A172 (cell line): ENCODE data around the gene SELENOM. TPM values are rescaled to one million over a fixed set of nuclear protein-coding genes. Genes with fewer than 3 reads are reported as not detected.
"Not testable (repeated sequence)": the region's sequence is repeated elsewhere in the genome, so short reads cannot be mapped to it uniquely, and the experiment has no call there.

ENCODE experiments used
- DNase-seq: peaks from one replicate; pipeline ENCODE4 v3.0.0-alpha.2; 2015; ENCODE audit warnings: low spot score
- total RNA-seq: library from RNA; depleted of rRNA; stranded (reverse); fragments of >200 nt; shearing (Covaris generic); gene quantifications from 2 replicates; pipeline ENCODE4 v1.2.3, GENCODE V29; 2014

SELENOM gene
- total RNA-seq, 1 experiment from 2014 or later: 162 TPM

GRCh38 chr22:31105282-31105929, 2.0 kb downstream of the SELENOM start:
- DNase-seq: no peak

DNA sequence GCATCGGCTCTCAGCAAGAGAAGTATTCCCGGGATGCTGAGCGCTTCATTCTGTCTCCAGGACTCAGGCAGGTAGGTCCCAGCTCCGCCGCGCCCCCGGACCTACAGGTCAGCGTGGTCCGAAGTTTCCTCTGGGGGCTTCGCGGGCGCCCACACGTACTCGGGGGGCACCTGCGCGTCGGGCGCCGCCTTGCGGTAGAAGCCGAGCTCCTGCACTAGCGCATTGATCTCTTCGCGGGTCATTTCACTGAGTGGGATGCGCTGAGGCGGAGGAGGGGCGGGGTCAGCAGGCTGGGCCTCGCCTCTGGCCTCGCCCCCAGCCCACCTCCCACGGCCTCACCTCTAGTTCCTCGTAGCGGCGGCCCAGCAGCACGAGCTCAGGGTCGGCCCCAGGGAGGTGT, 2.5 kb downstream of the SELENOM start:
- DNase-seq: no peak

DNA sequence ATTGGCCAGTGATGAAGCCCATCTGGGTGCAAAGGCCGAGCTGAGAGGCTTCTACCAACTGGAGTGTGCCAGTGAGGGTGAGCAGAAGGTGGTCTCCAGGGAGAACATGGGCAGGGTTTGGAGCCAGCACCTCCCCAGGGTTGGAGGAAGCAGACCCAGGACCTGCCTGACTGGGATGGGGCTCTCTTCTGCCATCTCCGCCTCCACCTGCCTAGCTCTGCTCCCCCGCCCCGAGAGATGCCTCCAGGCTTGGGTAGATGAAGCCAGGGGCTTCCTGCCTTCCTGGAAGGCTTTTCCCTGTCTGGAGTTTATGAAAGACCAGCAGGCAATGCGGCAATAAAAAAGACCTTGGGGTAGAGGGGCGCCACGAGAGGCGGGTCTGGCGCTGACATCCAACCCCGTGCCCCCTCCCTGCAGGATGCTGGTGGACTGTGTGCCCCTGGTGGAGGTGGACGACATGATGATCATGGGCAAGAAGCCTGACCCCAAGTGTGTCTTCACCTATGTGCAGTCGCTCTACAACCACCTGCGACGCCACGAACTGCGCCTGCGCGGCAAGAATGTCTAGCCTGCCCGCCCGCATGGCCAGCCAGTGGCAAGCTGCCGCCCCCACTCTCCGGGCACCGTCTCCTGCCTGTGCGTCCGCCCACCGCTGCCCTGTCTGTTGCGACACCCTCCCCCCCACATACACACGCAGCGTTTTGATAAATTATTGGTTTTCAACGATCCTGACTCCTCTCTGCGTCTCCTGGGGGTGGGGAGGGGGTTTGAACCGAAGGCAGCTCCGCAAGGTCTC, 3.3 kb downstream of the SELENOM start:
- no peak for DNase-seq

GRCh38 chr22:31103111-31103510, 4.3 kb downstream of the SELENOM start:
- DNase-seq: no peak

DNA sequence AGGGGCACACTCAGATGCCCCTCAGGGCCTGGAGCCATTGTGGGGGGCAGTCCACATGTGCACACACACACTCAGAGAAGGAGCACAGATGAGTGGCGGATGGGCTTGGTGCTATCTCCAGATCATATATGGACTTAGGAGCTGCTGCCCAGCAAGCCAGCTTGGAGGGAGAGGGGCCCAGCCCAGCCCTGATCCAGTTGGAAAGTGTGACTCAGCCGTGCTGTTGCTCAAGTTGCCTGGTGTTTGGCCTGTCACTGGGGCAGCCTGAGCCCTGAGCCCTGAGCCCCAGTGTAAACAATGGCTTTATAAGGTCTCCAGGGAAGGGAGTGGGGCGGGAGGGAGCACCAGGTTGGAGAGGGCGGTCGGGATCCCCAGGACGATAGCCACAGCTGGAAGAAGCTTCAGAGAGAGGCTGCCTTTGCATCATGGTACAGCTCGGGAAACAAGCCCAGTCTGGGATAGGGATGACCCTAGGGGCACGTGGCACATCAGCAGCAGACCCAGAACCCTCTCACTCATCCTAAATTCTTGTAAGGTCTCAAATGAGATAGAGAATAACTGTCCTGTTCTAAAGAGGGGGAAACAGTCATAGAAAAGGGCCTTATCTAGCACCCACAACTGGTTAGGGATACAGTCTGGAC, 4.8 kb downstream of the SELENOM start:
- peak; percentile 73 for DNase-seq

DNA sequence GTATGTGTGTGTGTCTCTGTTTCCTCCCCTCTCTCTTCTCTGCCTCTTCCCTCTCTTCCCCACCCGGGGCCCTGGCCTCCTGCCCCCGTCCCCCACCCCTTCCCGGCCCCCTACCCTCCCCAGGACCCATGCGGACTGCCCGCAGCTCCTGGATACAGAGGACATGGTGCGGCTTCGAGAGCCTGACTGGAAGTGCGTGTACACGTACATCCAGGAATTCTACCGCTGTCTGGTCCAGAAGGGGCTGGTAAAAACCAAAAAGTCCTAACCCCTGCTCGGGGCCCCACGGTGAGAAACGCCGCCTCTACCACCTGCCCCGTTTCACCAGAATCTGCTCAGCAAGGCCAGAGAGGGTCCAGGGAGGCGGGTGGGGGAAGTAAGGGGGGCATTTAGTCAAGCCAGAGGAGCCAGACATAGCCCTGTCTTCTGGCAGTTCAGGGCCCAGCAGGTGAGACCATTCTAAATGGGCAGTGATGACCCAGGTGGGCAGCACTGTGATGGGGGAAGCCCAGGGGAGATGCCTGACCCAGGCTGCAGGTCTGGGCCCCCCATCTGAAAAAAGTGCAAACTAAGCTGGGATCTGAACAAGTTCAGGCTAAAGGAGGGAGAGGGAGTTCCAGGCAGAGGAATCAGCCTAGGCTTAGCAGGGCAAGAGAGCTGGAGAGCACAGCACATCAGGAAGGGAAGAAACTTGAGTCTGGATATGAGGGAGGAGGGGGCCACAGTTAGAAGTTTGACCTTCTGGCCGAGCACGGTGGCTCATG, 6.4 kb downstream of the SELENOM start:
- DNase-seq: no peak

DNA sequence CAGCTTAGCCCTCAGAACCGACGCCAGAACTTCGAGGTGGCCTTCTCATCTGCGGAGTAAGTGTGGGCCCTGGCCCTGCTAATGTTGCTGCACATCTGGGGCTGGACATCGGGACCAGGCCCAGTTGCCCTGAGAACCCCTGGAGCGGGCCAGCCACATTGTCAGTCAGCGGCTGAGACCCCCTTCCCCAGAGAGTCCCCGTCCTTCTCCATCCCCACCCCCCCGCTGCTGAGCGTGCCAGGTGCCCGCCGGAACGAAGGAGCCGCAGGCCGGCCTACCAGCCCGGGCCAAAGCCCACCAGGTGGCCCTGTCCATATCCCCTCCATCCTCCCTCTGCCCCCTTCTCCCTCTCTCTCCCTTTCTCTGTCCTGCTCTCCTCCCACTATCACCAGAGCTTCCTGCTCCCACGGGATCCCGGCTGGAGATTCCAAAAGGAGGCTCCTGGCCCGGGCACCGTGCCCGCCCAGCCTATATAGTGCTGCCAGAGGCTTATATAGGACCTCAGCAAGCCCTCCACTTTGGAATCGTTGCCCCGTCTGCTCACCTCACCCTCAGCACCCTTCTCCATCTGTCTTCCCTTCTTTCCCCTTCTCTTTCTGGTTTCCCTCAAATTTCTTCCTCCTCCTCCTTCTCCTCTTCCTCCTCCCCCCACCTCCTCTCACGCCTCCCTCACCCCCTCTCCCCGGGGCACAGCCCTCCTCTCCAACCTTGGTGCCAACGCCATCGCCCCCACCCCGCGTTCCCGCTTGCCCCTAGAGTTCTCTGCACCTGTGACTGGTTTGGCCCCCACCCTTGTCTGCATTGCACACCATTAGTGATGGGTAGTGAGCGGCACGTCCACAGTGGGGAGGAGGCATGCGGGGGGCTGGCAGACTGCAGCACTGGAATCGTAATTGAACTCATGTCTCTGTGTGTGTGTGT, 7.3 kb downstream of the SELENOM start:
- no peak for DNase-seq

DNA sequence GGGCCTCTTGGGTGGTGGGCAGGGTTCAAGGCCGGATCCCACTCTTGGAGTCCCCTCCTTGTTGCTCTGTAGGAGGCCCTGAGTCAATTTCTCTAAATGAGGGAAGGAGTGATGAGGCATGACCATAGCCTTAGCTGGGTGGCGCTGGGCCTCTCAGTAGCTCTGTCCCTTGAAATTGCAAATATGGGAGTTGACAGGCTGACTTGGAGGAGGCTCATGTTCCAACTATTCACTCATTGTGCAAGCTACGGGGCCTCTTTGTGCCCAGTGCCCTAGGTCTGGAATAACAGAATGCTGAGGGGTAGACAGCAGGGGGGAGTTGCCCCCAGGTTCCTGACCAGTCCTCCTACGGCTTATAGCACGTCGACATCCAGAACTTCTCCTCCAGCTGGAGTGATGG, 8.0 kb downstream of the SELENOM start:
- no peak for DNase-seq

GRCh38 chr22:31098632-31099110, 8.7 kb downstream of the SELENOM start:
- DNase-seq: no peak

- no peak for DNase-seq
Measured at GRCh38 chr22:31097941-31098631, 9.3 kb downstream of the SELENOM start.

DNA sequence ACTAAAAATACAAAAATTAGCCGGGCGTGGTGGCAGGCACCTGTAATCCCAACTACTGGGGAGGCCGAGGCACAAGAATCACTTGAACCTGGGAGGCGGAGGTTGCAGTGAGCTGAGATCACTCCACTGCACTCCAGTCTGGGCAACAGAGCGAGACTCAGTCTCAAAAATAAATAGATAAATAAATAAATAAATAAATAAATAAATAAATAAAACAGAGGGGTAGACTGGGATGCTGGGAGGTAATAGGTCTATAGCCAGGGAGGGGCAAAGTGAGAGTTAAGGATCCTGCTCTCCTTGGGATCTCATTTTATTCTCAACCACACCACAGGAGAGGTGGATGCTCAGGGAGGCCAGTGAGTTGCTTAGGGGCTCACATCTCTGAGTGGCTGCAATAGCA, 9.8 kb downstream of the SELENOM start:
- DNase-seq: not testable (repeated sequence)

DNA sequence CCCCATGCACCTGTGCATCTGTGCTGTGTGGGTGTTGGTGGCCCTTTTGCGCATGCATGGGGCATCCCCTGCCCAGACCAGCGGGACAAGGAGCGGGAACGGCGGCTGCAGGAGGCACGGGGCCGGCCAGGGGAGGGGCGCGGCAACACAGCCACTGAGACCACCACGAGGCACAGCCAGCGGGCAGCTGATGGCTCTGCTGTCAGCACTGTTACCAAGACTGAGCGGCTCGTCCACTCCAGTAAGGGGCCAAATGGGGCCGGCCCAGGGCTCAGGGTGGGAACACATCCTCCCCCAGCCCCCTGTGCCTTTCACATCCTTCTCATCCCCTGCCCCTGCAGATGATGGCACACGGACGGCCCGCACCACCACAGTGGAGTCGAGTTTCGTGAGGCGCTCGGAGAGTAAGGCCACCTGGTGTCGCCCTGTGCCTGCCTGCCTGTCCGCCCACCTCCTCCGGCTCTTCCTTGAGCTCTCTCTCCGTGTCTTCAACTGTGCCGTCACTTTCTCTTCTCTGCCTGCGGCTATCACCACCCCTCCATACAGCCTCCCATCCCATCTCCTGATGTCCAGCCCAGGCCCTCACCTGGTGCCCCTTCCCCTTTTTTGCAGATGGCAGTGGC, 10.6 kb downstream of the SELENOM start:
- DNase-seq: no peak

GRCh38 chr22:31095637-31096249, 11.6 kb downstream of the SELENOM start:
- DNase-seq: no peak

DNA sequence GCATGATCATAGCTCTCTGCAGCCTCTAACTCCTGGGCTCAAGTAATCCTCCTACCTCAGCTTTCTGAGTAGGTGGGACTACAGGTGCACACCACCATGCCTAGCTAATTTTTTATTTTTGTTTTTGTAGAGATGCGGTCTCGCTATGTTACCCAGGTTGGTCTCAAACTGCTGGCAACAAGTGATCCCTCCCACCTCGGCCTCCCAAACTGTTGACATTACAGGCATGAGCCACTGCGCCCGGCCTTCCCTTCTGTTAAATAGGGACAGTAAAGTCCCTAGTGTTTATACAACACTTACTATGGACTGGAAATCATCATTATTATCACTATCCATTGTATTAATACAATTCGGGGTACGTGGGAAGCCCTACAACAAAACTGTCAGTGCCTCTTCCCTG, 12.6 kb downstream of the SELENOM start:
- no peak for DNase-seq

DNA sequence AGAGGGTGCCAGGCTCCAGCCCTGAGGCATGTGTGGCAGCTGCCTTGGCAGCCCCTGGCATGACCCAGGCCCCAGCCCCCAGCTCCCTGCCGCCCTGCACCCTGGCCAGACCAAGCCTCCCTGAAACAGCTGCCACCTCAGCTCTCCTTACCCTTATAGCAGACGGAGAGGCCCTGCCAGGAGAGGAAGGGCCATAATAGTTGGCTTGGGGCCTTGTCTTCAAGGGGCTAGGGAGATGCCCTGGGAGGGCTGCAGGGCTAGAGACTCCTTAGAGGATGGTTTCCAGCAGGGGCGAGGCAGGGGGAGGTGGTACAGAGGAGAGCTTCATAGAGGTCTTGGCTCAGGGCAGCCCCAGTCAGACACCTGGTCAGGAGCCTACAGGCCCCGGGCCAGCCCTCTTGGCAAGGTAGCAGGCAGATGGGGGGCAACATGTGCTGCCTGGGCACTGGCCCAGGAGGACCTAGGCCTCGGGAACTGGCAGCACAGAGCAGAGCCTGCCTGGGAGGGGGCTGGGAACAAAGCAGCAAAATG, 13.3 kb downstream of the SELENOM start:
- DNase-seq: no peak

- no peak for DNase-seq
Measured at GRCh38 chr22:31093086-31093850, 14.1 kb downstream of the SELENOM start.

GRCh38 chr22:31092161-31092560, 15.2 kb downstream of the SELENOM start:
- no peak for DNase-seq
